Chondrocyte (in vitro differentiated cells): ENCODE data around the gene RPA3. TPM values are rescaled to one million over a fixed set of nuclear protein-coding genes. Genes with fewer than 3 reads are reported as not detected.

Source experiments
- DNase-seq: peaks from one replicate; pipeline ENCODE4 v3.0.0; 2021; ENCODE audit warnings: mixed read lengths, low spot score
- H3K27ac Mint-ChIP-seq: one replicate; pipeline ENCODE4 v1.8.0; 2021; ENCODE audit warnings: mild to moderate bottlenecking, moderate library complexity, mixed read lengths; ENCODE audit not compliant: unreplicated experiment
- H3K27me3 Mint-ChIP-seq: 2 replicates; pipeline ENCODE4 v1.8.0; 2021; ENCODE audit warnings: low read depth, mixed read lengths
- H3K36me3 Mint-ChIP-seq: 2 replicates; pipeline ENCODE4 v1.8.0; 2021; ENCODE audit warnings: low read depth, mixed read lengths
- H3K4me1 Mint-ChIP-seq: 2 replicates; pipeline ENCODE4 v1.8.0; 2021; ENCODE audit warnings: low read depth, mild to moderate bottlenecking, mixed read lengths
- H3K4me3 Mint-ChIP-seq: one replicate; pipeline ENCODE4 v1.8.0; 2021; ENCODE audit warnings: mild to moderate bottlenecking, moderate library complexity, mixed read lengths; ENCODE audit not compliant: unreplicated experiment
- H3K9me3 Mint-ChIP-seq: 2 replicates; pipeline ENCODE4 v1.8.0; 2021; ENCODE audit warnings: low read depth, mixed read lengths
- CTCF ChIP-seq: fragments of 200-600 bp; sonication (generic); IDR thresholded peaks from 2 replicates; pipeline ENCODE4 v1.5.0; 2021; ENCODE audit warnings: antibody characterized with exemption, mild to moderate bottlenecking, moderate library complexity
- long read RNA-seq: library from polyadenylated mRNA; stranded (forward); transcript quantifications from one replicate; pipeline ENCODE4 v2.0.0, GENCODE V29; 2021
- total RNA-seq: library from RNA; stranded (reverse); gene quantifications from 3 replicates; pipeline ENCODE4 v1.2.1, GENCODE V29; 2021

RPA3 gene
- total RNA-seq: 8.3 to 17.2 TPM (median 13.5 TPM) in 3 replicates
- long read RNA-seq, partial matches to known transcripts: 20 of 20 reads
- long read RNA-seq, other reads (novel, unspliced or antisense): 0 of 20 reads

DNA sequence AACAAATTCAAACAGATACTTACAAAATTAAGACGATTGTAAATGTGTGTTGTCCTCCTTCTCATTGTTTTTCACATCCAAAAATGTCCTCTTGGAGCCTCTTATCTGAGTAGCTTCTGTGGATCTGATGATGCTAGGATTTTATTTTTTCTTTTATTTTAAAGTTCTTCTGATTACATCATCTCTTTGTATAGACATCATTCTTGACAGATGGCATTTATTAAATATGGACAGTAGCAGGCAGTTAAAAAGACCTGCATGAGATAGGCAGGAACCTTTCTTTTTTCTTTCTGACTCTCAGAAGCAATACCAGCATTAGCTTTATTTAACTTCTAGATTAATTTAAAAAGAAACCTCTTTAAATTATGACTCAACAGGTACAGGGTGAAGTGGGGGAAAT is at the start of gene RPA3:
TSS of gene RPA3 (minus strand) at position 116 of the 400 bp plus-strand sequence. CDS start 78,189 bp downstream, outside the sequence.
- no peaks in the 10 kb centered on the region for H3K9me3 Mint-ChIP-seq
- no peaks in the 10 kb centered on the region for H3K27me3 Mint-ChIP-seq
- no peak for DNase-seq
- H3K4me3 Mint-ChIP-seq: no peak within 1 kb of the TSS
- no peaks in the 10 kb centered on the region for H3K36me3 Mint-ChIP-seq
- peak within 1 kb of the TSS; percentile 32 for H3K27ac Mint-ChIP-seq
- no peak for TF ChIP-seq CTCF
- peaks cover 19% of the 10 kb centered on the region for H3K4me1 Mint-ChIP-seq

DNA sequence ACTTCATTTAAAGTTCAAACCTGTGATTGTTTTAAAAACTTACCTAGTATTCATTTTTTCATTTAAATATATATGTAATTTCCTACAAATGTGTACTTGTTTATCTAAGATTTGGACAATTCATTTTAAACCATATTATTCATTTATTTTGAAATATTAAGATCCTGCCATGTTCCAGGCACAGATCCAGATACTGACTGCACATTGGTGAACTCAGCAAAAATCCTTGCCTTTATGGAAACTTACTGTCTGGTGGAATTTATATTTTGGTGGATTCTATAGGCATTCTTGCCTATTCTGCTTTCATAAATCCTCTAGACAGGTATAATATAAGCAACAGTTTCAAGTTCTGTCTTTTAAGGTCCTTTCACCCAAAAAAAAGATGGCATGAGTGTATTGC is 48.3 kb upstream of the RPA3 start:
- H3K4me3 Mint-ChIP-seq: no peak overlapping the region
- no peaks in the 10 kb centered on the region for H3K27me3 Mint-ChIP-seq
- no peak for DNase-seq
- H3K9me3 Mint-ChIP-seq: no peaks in the 10 kb centered on the region
- H3K27ac Mint-ChIP-seq: no peak overlapping the region
- no peak for TF ChIP-seq CTCF
- peaks cover 14% of the 10 kb centered on the region for H3K4me1 Mint-ChIP-seq
- H3K36me3 Mint-ChIP-seq: no peaks in the 10 kb centered on the region

DNA sequence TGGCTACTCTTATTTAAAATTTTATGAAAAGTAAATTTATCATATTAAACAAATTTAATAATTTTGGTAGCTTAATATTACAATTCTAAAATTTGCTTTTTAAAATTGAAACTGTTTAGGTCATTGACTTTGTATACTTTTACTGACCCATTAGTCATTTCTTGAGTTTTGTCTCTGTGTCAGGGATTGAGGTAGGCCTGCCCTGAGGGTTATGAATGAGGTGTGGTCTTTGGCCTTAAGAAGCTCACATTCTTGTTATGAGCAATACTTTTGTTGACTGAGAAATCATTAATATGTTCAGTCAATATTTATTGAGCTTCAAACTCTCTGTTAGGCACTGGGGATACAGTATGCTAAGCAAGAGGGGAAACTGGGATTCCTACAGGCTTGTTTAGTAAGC is 47.0 kb upstream of the RPA3 start:
- no peak for TF ChIP-seq CTCF
- H3K9me3 Mint-ChIP-seq: no peaks in the 10 kb centered on the region

GRCh38 chr7:7764520-7765396 is 46.4 kb upstream of the RPA3 start:
- no peaks in the 10 kb centered on the region for H3K27me3 Mint-ChIP-seq
- no peak for DNase-seq
- no peak overlapping the region for H3K27ac Mint-ChIP-seq
- H3K4me1 Mint-ChIP-seq: peaks cover 19% of the 10 kb centered on the region
- no peak overlapping the region for H3K4me3 Mint-ChIP-seq
- H3K36me3 Mint-ChIP-seq: no peaks in the 10 kb centered on the region
- H3K9me3 Mint-ChIP-seq: no peaks in the 10 kb centered on the region
- TF ChIP-seq CTCF: no peak

More for the DNA sequence above, 47.0 kb upstream of the RPA3 start:
- no peak for DNase-seq
- no peak overlapping the region for H3K4me3 Mint-ChIP-seq
- H3K4me1 Mint-ChIP-seq: peaks cover 19% of the 10 kb centered on the region
- no peaks in the 10 kb centered on the region for H3K36me3 Mint-ChIP-seq
- H3K27me3 Mint-ChIP-seq: no peaks in the 10 kb centered on the region
- no peak overlapping the region for H3K27ac Mint-ChIP-seq

- DNase-seq: no peak
- no peak for TF ChIP-seq CTCF
- Mint-ChIP-seq H3K4me1 (peaks cover 19% of the 10 kb centered on the region), H3K4me3 (peak overlapping the region; percentile 72), H3K9me3 (no peaks in the 10 kb centered on the region), H3K27me3 (no peaks in the 10 kb centered on the region), H3K36me3 (no peaks in the 10 kb centered on the region), H3K27ac (peak overlapping the region; percentile 64)
Measured at GRCh38 chr7:7761974-7762779, 43.8 kb upstream of the RPA3 start.
